Activated T-helper 1 cell treated with Interleukin-2 at 50 U/mL for 16 hours (primary cell): ENCODE results near the gene CXXC4.

Experiments used
- DNase-seq: peaks from one replicate; pipeline ENCODE4 v3.0.0-alpha.2; 2020; ENCODE audit warnings: low read depth

CXXC4 gene

GRCh38 chr4:104494822-104495559, at the start of gene CXXC4:
Gene CXXC4 (minus strand): TSS chr4:104494894. CDS start chr4:104491802, 3,092 bp downstream.
- DNase-seq = peak; percentile 1

- DNase-seq = no peak
Measured at GRCh38 chr4:104533156-104533555, 38.5 kb upstream of the CXXC4 start.

- no peak for DNase-seq
Measured at GRCh38 chr4:104532677-104533076, 38.0 kb upstream of the CXXC4 start.

- DNase-seq = no peak
Measured at GRCh38 chr4:104531390-104531789, 36.7 kb upstream of the CXXC4 start.

- DNase-seq = no peak
Measured at GRCh38 chr4:104530426-104530825, 35.7 kb upstream of the CXXC4 start.

- no peak for DNase-seq
Measured at GRCh38 chr4:104524591-104524990, 29.9 kb upstream of the CXXC4 start.

- DNase-seq = no peak
Measured at GRCh38 chr4:104524026-104524425, 29.3 kb upstream of the CXXC4 start.

- DNase-seq = no peak
Measured at GRCh38 chr4:104519588-104519987, 24.9 kb upstream of the CXXC4 start.

GRCh38 chr4:104516884-104517283, 22.2 kb upstream of the CXXC4 start:
- no peak for DNase-seq

- DNase-seq = no peak
Measured at GRCh38 chr4:104508224-104508623, 13.5 kb upstream of the CXXC4 start.

GRCh38 chr4:104507112-104507511, 12.4 kb upstream of the CXXC4 start:
- DNase-seq = no peak

- no peak for DNase-seq
Measured at GRCh38 chr4:104504536-104504935, 9.8 kb upstream of the CXXC4 start.

GRCh38 chr4:104502471-104502870, 7.8 kb upstream of the CXXC4 start:
- DNase-seq = no peak

GRCh38 chr4:104501290-104501689, 6.6 kb upstream of the CXXC4 start:
- DNase-seq = no peak

GRCh38 chr4:104500442-104500841, 5.7 kb upstream of the CXXC4 start:
- no peak for DNase-seq

GRCh38 chr4:104494185-104494584, 509 bp downstream of the CXXC4 start:
- no peak for DNase-seq

- DNase-seq = no peak
Measured at GRCh38 chr4:104493081-104493831, 1.4 kb downstream of the CXXC4 start.

- DNase-seq = no peak
Measured at GRCh38 chr4:104492183-104492771, 2.4 kb downstream of the CXXC4 start.

- peak; percentile 23 for DNase-seq
Measured at GRCh38 chr4:104491481-104492182, 3.1 kb downstream of the CXXC4 start.

GRCh38 chr4:104490770-104491480, 3.8 kb downstream of the CXXC4 start:
- peak; percentile 27 for DNase-seq

- DNase-seq = no peak
Measured at GRCh38 chr4:104490096-104490769, 4.5 kb downstream of the CXXC4 start.
